ENCODE results near the gene DAB2IP.

GRCh38 chr9:121603028-121603427 is 48.4 kb upstream of the DAB2IP start:
- TF ChIP-seq POLR2A (IDR thresholded peaks at IDR 0.05) (no peak), CTCF (IDR thresholded peaks at IDR 0.05) (no peak)
